GM12878 (cell line): Measurements from ENCODE around the gene MAD1L1. TPM values are rescaled to one million over a fixed set of nuclear protein-coding genes. Genes with fewer than 3 reads are reported as not detected.

ENCODE experiments used
- ATAC-seq: fragments of 200-7000 bp; cut with Tn5 transposase; 3 replicates; pipeline ENCODE4 v1.9.1; 2020; ENCODE audit warnings: mild to moderate bottlenecking, moderate library complexity
- BruUV-seq: library from RNA; stranded (reverse); fragments of 400-500 nt; replicated peaks from 2 replicates; lab custom pipeline; 2021; lab: Mats Ljungman, UMichigan
- CTCF ChIA-PET: fragments of 300-600 bp; sonication (Branson Sonifier 250); formaldehyde crosslinking; extraction: SDS; loops from one replicate; lab custom pipeline; 2021; ENCODE audit warnings: inconsistent platforms; lab: Yijun Ruan, JAX
- POLR2A ChIA-PET: fragments of 350-600 bp; formaldehyde crosslinking; extraction: SDS; loops from one replicate; lab custom pipeline; 2021; ENCODE audit warnings: inconsistent platforms; lab: Charles Lee
- RAD21 ChIA-PET: fragments of 300-600 bp; sonication (Branson Sonifier 250); formaldehyde crosslinking; loops from one replicate; lab custom pipeline; 2023; ENCODE audit warnings: antibody characterized with exemption; ENCODE audit not compliant: unreplicated experiment; lab: Charles Lee
- SMC1A ChIA-PET: fragments of 300-600 bp; sonication (Branson Sonifier 250); formaldehyde crosslinking; loops from one replicate; lab custom pipeline; 2023; ENCODE audit not compliant: unreplicated experiment, uncharacterized antibody; lab: Charles Lee
- DNase-seq: peaks from one replicate; pipeline ENCODE4 v3.0.0-alpha.2; 2011; ENCODE audit warnings: low read depth, low spot score
- FAIRE-seq: peaks from 3 replicates; lab custom pipeline; 2011; peaks lifted over from hg19 to GRCh38; lab: Jason Lieb, UNC
- H2AFZ ChIP-seq: 2 replicates; pipeline ENCODE4 v1.6.0; 2011; ENCODE audit warnings: low read depth, low read length, control low read depth; ENCODE audit not compliant: control insufficient read depth
- H3K27ac ChIP-seq: 2 replicates; pipeline ENCODE4 v1.5.1; 2011; ENCODE audit warnings: control low read depth; ENCODE audit not compliant: control insufficient read depth, insufficient read depth
- H3K27me3 ChIP-seq, 2 experiments: replicated peaks in 1 of 2; 2 replicates each; pipeline versions ENCODE4 v1.6.0 to v1.6.1; 2011; ENCODE audit warnings: low read length in 1 of 2; ENCODE audit not compliant: control insufficient read depth in 2 of 2, insufficient read depth in 2 of 2
- H3K36me3 ChIP-seq, 2 experiments: 2 replicates each; pipeline ENCODE4 v1.5.1; 2011; ENCODE audit warnings: low read length in 1 of 2; ENCODE audit not compliant: control insufficient read depth in 2 of 2, insufficient read depth in 2 of 2
- H3K4me1 ChIP-seq: 2 replicates; pipeline ENCODE4 v1.6.1; 2011; ENCODE audit warnings: mild to moderate bottlenecking, low read length, moderate library complexity, mixed read lengths; ENCODE audit not compliant: control insufficient read depth, insufficient read depth
- H3K4me2 ChIP-seq: 2 replicates; pipeline ENCODE4 v1.6.0; 2011; ENCODE audit warnings: control low read depth; ENCODE audit not compliant: control insufficient read depth, insufficient read depth
- H3K4me3 ChIP-seq: fragments of 200-600 bp; sonication (generic); 2 replicates; pipeline ENCODE4 v1.5.1; 2016
- H3K79me2 ChIP-seq: 2 replicates; pipeline ENCODE4 v1.6.0; 2011; ENCODE audit warnings: low read length; ENCODE audit not compliant: control insufficient read depth, insufficient read depth
- H3K9ac ChIP-seq: 2 replicates; pipeline ENCODE4 v1.8.0; 2011; ENCODE audit warnings: low read length, control low read depth, mixed read lengths; ENCODE audit not compliant: control insufficient read depth, insufficient read depth
- H3K9me3 ChIP-seq: replicated peaks from 3 replicates; pipeline ENCODE4 v1.5.1; 2011; ENCODE audit warnings: mild to moderate bottlenecking, low read length; ENCODE audit not compliant: control insufficient read depth, insufficient read depth
- H4K20me1 ChIP-seq: 2 replicates; pipeline ENCODE4 v1.6.0; 2011; ENCODE audit not compliant: control insufficient read depth, insufficient read depth
- BMI1 ChIP-seq: fragments of 450-650 bp; IDR thresholded peaks from 2 replicates; pipeline ENCODE4 v1.6.1; 2016; ENCODE audit warnings: mild to moderate bottlenecking, moderate library complexity, borderline replicate concordance
- JUND ChIP-seq: IDR thresholded peaks from 2 replicates; pipeline ENCODE4 v1.6.1; 2012; ENCODE audit warnings: low read depth, mild to moderate bottlenecking, low read length, improper control_type of control experiment, moderate library complexity
- MYC ChIP-seq: IDR thresholded peaks from 2 replicates; pipeline ENCODE4 v1.6.1; 2011; ENCODE audit warnings: mild to moderate bottlenecking, low read length, moderate library complexity, inconsistent platforms; ENCODE audit not compliant: insufficient read depth, insufficient replicate concordance, insufficient read length, severe bottlenecking
- PKNOX1 ChIP-seq: fragments of 450-650 bp; IDR thresholded peaks from 2 replicates; pipeline ENCODE4 v1.6.1; 2016; ENCODE audit warnings: mild to moderate bottlenecking
- RELB ChIP-seq: fragments of 450-650 bp; IDR thresholded peaks from 2 replicates; pipeline ENCODE4 v1.6.1; 2017; ENCODE audit warnings: low read depth, mild to moderate bottlenecking, moderate library complexity
- SUPT20H ChIP-seq: IDR thresholded peaks from 2 replicates; pipeline ENCODE4 v1.6.1; 2011; ENCODE audit warnings: low read depth, mild to moderate bottlenecking, low read length, moderate library complexity, borderline replicate concordance; ENCODE audit not compliant: control insufficient read depth
- ZSCAN29 ChIP-seq: fragments of 450-650 bp; IDR thresholded peaks from 2 replicates; pipeline ENCODE4 v1.6.1; 2017; ENCODE audit warnings: mild to moderate bottlenecking, moderate library complexity
- WGBS: methylation state at CpG from one replicate; pipeline ENCODE4 v1.1.6; 2016; ENCODE audit warnings: low lambda C conversion rate; ENCODE audit not compliant: insufficient replicate concordance, insufficient coverage; ENCODE audit errors: missing lambda C conversion rate; 5-methylcytosine and 5-hydroxymethylcytosine counted together
- in situ Hi-C: fragments of 300-500 bp; cut with MboI; formaldehyde crosslinking; loops from 9 replicates; pipeline ENCODE4 v1.14.3; 2018; ENCODE audit warnings: mixed read lengths
- intact Hi-C: fragments of 100-400 bp; cut with micrococcal nuclease; formaldehyde crosslinking; loops from one replicate; pipeline ENCODE4 v1.14.2; 2022; ENCODE audit not compliant: unreplicated experiment
- polyA plus RNA-seq, 11 experiments: library from polyadenylated mRNA; depleted of rRNA in 4 of 11; unstranded in 6 of 11; stranded (reverse) in 5 of 11; fragments of >200 nt; fragmentation: Nextera tagmentation in 4 of 11; fragmentation: Illumina TruSeq in 1 of 11; extraction: Ambion mirVana in 4 of 11; extraction: Trizol in 1 of 11; gene quantifications; 1 replicate in 1 of 11; 2 replicates in 10 of 11; pipeline versions ENCODE4 v1.2.1 to v1.2.3, GENCODE V29; 2011 to 2016; ENCODE audit warnings: inconsistent platforms in 2 of 11, missing spikeins in 2 of 11, low read depth in 1 of 11
- total RNA-seq, 4 experiments: library from RNA; depleted of rRNA in 3 of 4; stranded (reverse); fragments of >200 nt in 3 of 4; fragmentation: Illumina TruSeq in 1 of 4; extraction: Trizol in 1 of 4; gene quantifications; 2 replicates each; pipeline versions ENCODE4 v1.2.1 to v1.2.3, GENCODE V29; 2013 to 2021
- TF ChIP-seq, protein P1 (sequence below): fragments of 150-350 bp; IDR thresholded peaks from 2 replicates; pipeline ENCODE4 v1.6.1; 2016; ENCODE audit warnings: low read depth, low read length
- TF ChIP-seq, protein P2 (sequence below): IDR thresholded peaks from 2 replicates; pipeline ENCODE4 v1.6.1; 2012; ENCODE audit warnings: low read depth, low read length, improper control_type of control experiment

MAD1L1 gene
- total and polyA plus RNA-seq, 10 of the 15 experiments (the other 5 are each of a cell fraction or from before 2014, with no cell fraction given), result 2.2 to 76.8 (median 38.3) TPM

- TF ChIP-seq, protein P1, sequence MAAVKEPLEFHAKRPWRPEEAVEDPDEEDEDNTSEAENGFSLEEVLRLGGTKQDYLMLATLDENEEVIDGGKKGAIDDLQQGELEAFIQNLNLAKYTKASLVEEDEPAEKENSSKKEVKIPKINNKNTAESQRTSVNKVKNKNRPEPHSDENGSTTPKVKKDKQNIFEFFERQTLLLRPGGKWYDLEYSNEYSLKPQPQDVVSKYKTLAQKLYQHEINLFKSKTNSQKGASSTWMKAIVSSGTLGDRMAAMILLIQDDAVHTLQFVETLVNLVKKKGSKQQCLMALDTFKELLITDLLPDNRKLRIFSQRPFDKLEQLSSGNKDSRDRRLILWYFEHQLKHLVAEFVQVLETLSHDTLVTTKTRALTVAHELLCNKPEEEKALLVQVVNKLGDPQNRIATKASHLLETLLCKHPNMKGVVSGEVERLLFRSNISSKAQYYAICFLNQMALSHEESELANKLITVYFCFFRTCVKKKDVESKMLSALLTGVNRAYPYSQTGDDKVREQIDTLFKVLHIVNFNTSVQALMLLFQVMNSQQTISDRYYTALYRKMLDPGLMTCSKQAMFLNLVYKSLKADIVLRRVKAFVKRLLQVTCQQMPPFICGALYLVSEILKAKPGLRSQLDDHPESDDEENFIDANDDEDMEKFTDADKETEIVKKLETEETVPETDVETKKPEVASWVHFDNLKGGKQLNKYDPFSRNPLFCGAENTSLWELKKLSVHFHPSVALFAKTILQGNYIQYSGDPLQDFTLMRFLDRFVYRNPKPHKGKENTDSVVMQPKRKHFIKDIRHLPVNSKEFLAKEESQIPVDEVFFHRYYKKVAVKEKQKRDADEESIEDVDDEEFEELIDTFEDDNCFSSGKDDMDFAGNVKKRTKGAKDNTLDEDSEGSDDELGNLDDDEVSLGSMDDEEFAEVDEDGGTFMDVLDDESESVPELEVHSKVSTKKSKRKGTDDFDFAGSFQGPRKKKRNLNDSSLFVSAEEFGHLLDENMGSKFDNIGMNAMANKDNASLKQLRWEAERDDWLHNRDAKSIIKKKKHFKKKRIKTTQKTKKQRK, result no peak
- TF ChIP-seq, protein P2, sequence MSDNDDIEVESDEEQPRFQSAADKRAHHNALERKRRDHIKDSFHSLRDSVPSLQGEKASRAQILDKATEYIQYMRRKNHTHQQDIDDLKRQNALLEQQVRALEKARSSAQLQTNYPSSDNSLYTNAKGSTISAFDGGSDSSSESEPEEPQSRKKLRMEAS, result no peak
- TF ChIP-seq BMI1 (no peak), PKNOX1 (no peak)
- TF ChIP-seq, all 136 proteins: peak for 0
Observed at GRCh38 chr7:2185715-2186114, 47.0 kb downstream of the MAD1L1 start (continued).

GRCh38 chr7:2182461-2182860 lies 50.3 kb downstream of the MAD1L1 start:
- CTCF ChIA-PET, result interaction anchor here (1.2 to 2.9 kb wide), 5 partner anchors 13 to 83 kb away, joined by 4 to 16 read pairs (median 12); no protein-coding TSS in a partner anchor
- H4K20me1 ChIP-seq, result no peaks in the 10 kb centered on the region
- no peaks in the 10 kb centered on the region; a peak in 2 of 4 replicates for H3K36me3 ChIP-seq
- ATAC-seq (peak; percentile 96), DNase-seq (peak; percentile 74), FAIRE-seq (no peak)
- H3K27ac ChIP-seq, result peak overlapping the region; percentile 68
- SMC1A ChIA-PET, result interaction anchor here (0.9 to 4.5 kb wide), 11 partner anchors 10 to 84 kb away, joined by 3 to 56 read pairs (median 4); no protein-coding TSS in a partner anchor
- no peaks in the 10 kb centered on the region for H3K79me2 ChIP-seq
- H3K4me2 ChIP-seq, result no peak overlapping the region
- 87% methylated on average over 10 of the region's 10 CpGs for WGBS
- H3K4me3 ChIP-seq, result no peak overlapping the region
- no peak overlapping the region for H3K9ac ChIP-seq
- no peak overlapping the region for H2AFZ ChIP-seq
- POLR2A ChIA-PET, result interaction anchor here (1.0 to 2.5 kb wide), 5 partner anchors 16 to 224 kb away, joined by 3 to 25 read pairs (median 3); no protein-coding TSS in a partner anchor
- in situ Hi-C loops (no loop called here), intact Hi-C loops (loop anchor here (5.0 kb wide), 1 partner anchor 70 kb away; no protein-coding TSS in a partner anchor)
- no TSS peak for BruUV-seq
- no peaks in the 10 kb centered on the region for H3K27me3 ChIP-seq
- RAD21 ChIA-PET, result interaction anchor here (1.0 to 3.7 kb wide), 7 partner anchors 16 to 82 kb away, joined by 3 to 57 read pairs (median 5); no protein-coding TSS in a partner anchor
- H3K9me3 ChIP-seq, result peaks cover 1% of the 10 kb centered on the region; the same call in 2 of the 3 replicates
- peaks cover 8% of the 10 kb centered on the region for H3K4me1 ChIP-seq
- TF ChIP-seq MYC (no peak), RELB (0 out of 2 replicates have a peak, but pooled peaks have one; percentile 10), ZSCAN29 (no peak), JUND (no peak), SUPT20H (no peak)
